GM20000 (cell line): ENCODE measurements around the gene CLIC5.

ENCODE experiments used
- DNase-seq: peaks from one replicate; pipeline ENCODE4 v3.0.0; 2012; ENCODE audit warnings: low spot score
- TF ChIP-seq, protein P1 (sequence below): IDR thresholded peaks from 2 replicates; pipeline ENCODE4 v1.5.1; 2012; ENCODE audit warnings: mild to moderate bottlenecking, control low read depth; ENCODE audit errors: extremely low read depth, missing control alignments

Gene CLIC5

DNA sequence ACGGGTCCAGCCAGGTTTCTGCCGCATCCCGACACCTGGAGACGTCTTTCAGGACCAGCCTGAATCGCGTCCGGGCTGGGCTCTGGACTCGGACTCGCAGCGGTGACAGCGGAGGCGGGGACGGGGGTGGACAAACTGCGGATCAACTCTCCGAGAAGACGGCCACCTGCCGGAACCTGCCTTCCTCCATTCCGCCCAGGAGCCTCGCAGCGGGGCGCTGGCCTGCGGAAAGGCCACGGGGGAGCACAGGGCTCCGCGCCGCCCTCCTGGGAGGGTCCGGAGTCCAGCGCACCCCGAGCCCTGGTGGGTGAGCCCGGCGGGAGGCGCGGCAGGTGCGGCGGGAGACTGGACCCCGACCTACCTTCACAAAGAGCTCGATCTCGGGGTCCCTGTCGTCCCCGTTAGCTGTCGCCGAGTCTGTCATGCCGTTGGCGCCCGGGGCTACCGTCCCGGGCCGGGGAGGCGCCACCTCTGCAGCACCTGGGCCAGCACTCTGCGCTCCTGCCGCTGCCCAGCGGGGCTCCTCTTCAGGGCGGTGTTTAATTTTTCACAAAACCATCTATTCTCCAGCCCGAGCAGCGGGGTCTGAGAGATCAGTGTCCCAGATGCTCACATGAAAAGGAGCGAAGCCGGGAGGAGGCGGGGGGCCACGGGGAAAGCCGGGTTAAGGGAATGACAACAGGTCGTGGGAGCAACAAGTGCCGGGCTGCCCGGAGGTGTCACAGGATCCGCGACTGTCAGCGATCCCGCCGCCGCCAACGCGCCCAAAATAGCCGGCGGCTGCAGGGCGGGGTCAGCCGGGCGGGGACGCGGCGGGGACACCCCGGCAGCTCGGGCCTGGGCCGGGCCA is at the start of gene CLIC5:
TSS of gene CLIC5 (minus strand) at position 742 of the 850 bp plus-strand sequence. CDS start at position 424, 318 bp downstream.
- DNase-seq, result peak; percentile 70
- TF ChIP-seq, protein P1, sequence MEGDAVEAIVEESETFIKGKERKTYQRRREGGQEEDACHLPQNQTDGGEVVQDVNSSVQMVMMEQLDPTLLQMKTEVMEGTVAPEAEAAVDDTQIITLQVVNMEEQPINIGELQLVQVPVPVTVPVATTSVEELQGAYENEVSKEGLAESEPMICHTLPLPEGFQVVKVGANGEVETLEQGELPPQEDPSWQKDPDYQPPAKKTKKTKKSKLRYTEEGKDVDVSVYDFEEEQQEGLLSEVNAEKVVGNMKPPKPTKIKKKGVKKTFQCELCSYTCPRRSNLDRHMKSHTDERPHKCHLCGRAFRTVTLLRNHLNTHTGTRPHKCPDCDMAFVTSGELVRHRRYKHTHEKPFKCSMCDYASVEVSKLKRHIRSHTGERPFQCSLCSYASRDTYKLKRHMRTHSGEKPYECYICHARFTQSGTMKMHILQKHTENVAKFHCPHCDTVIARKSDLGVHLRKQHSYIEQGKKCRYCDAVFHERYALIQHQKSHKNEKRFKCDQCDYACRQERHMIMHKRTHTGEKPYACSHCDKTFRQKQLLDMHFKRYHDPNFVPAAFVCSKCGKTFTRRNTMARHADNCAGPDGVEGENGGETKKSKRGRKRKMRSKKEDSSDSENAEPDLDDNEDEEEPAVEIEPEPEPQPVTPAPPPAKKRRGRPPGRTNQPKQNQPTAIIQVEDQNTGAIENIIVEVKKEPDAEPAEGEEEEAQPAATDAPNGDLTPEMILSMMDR, result no peak

DNA sequence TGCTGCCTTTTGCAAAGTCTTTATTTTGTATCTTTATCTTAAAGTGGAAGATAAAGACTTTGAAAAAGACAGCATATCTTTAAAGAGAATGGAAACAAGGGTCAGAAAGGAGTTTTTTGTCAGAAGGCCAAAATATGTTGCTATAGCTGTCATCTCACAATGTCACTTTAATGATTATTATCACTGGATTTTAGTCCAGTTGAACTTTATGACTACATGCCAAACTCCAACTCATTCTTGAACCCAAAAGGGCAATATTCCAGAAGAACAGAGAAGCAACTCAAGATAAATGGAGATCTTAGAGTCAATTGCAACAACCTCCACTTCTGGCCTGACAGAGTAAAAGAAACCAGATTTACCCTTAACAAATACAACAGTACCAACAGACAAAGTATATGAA is 47.3 kb upstream of the CLIC5 start:
- no peak for DNase-seq

DNA sequence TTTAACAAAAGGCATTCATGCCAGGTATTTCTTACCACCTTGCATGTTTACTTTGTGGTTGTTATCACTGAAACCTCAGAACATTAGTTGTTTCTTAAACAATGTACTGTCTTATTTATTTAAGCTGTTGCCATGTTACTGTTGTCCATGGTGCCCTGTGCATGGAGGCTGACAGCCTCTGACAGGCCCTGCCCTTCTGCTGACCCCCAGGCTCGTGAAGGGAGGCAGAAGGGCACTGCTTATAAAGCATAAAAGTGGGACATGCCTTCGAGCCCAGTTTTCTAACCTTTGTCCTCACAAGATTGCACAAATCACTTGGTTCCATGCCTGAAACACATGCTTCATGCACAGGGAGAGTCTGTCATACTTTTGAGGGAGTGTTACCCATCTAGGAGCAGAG is 46.7 kb upstream of the CLIC5 start:
- TF ChIP-seq, protein P1, result no peak
- DNase-seq, result no peak

More for the DNA sequence above, 47.3 kb upstream of the CLIC5 start:
- TF ChIP-seq, protein P1, result no peak

DNA sequence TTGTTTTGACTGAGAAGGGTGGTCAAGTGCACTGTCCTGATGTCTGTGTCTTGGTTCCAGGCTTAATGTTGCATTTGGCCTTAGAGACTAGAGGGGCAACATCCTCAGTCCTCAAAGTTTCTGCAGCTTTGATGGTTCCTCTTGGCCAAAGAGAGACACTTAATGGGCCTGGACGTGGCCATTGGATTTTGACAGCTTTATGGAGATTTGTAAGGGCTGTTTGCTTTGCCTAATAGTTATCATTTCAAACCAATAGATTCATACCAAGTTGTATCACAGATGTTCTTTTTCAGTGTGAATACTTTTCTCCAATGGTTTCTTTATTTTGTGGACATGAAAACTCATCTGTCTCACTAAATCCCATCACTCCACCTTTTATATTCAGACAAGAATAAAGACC is 45.8 kb upstream of the CLIC5 start:
- TF ChIP-seq, protein P1, result no peak

DNA sequence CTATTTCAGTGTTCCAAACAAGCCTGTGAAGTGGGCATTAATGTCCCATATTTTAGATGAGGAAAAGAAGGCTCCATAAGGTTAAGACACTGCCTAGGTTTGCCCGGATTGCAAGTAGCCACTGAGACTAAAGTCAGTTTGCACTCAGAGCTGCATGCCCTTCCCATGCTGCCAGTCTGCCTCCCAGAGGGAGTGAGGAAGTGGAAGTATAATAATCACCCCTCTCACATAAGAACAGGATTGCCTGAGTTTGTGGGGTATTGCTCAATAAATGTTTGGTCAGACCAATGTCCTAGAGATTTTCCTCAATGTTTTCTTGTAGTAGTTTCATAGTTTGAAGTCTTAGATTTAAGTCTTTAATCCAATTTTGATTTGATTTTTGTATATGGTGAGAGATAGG is 43.9 kb upstream of the CLIC5 start:
- TF ChIP-seq, protein P1, result no peak
- no peak for DNase-seq

More for the DNA sequence above, 45.8 kb upstream of the CLIC5 start:
- no peak for DNase-seq

DNA sequence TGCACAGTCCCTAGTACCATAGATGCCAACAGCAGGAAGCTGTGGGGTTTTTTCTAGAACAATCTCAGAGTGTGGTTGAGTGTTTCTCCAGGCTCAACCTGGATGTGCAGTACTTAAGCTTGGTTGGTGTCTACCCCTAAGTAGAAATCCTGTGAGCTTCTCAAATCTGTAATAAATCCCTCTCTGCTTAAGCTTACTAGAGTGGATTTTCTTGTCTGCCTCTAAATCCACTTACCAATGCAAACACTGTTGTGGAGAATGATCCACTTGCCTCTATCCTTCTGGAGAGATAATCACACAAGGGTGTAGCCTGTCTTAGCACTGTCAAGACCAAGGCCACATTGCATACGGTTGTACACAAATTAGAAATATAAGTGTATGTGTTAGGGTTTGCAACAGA is 43.3 kb upstream of the CLIC5 start:
- TF ChIP-seq, protein P1, result no peak
- DNase-seq, result no peak

DNA sequence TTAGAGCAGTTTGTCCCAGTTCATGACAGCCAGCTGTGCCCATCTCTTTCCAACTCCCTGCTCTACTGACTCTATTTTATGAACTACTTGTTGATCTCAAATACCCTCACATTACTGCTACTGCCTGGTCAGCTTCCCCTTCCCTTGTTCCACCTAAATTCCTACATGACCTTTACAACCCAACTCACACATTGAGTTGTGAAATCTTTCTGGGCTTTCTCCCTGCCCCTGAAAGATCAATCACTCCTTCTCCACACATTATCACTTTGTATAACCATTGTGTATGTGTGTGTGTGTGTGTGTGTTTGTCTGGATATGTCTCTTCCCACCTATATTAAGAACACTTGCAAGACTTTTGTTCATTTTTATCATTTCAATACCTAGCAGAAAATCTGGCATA is 42.1 kb upstream of the CLIC5 start:
- DNase-seq, result no peak
- TF ChIP-seq, protein P1, result no peak
